Measurements from ENCODE around the gene SPATA31C1.

The SPATA31C1 gene

GRCh38 chr9:87884578-87885459 lies 32.9 kb upstream of the SPATA31C1 start:
- TF ChIP-seq POLR2AphosphoS5 (IDR thresholded peaks at IDR 0.05; ENCODE audit: low read depth, low read length) (no peak), SIN3A (IDR thresholded peaks at IDR 0.05; ENCODE audit: borderline replicate concordance, insufficient read depth, low read length) (no peak)

GRCh38 chr9:87885484-87886189 lies 32.1 kb upstream of the SPATA31C1 start:
- TF ChIP-seq TAF1 (IDR thresholded peaks at IDR 0.05; ENCODE audit: borderline replicate concordance, insufficient read depth, low read length) = no peak
- no peak for TF ChIP-seq POLR2AphosphoS5 (IDR thresholded peaks at IDR 0.05; ENCODE audit: low read depth, low read length)
- no peak for TF ChIP-seq FOXP2 (optimal IDR thresholded peaks at IDR 0.05; ENCODE audit: borderline replicate concordance, extremely low read depth, extremely low read length, insufficient read depth)
- TF ChIP-seq SIN3A (IDR thresholded peaks at IDR 0.05; ENCODE audit: borderline replicate concordance, insufficient read depth, low read length) = no peak
- no peak for TF ChIP-seq REST (IDR thresholded peaks at IDR 0.05; ENCODE audit: insufficient read depth in 1 of 2, low read depth in 2 of 2, low read length in 2 of 2)

GRCh38 chr9:87886210-87886932 lies 31.4 kb upstream of the SPATA31C1 start:
- no peak for TF ChIP-seq REST (IDR thresholded peaks at IDR 0.05; ENCODE audit: insufficient read depth in 1 of 2, low read depth in 2 of 2, low read length in 2 of 2)
- no peak for TF ChIP-seq SIN3A (IDR thresholded peaks at IDR 0.05; ENCODE audit: borderline replicate concordance, insufficient read depth, low read length)
- TF ChIP-seq TAF1 (IDR thresholded peaks at IDR 0.05; ENCODE audit: borderline replicate concordance, insufficient read depth, low read length) = no peak
- no peak for TF ChIP-seq POLR2AphosphoS5 (IDR thresholded peaks at IDR 0.05; ENCODE audit: low read depth, low read length)
- no peak for TF ChIP-seq FOXP2 (optimal IDR thresholded peaks at IDR 0.05; ENCODE audit: borderline replicate concordance, extremely low read depth, extremely low read length, insufficient read depth)

- TF ChIP-seq POLR2AphosphoS5 (IDR thresholded peaks at IDR 0.05; ENCODE audit: low read depth, low read length) (no peak), FOXP2 (optimal IDR thresholded peaks at IDR 0.05; ENCODE audit: borderline replicate concordance, extremely low read depth, extremely low read length, insufficient read depth) (no peak), TAF1 (IDR thresholded peaks at IDR 0.05; ENCODE audit: borderline replicate concordance, insufficient read depth, low read length) (no peak)
These were observed 30.7 kb upstream of the SPATA31C1 start for GRCh38 chr9:87886933-87887505.

- TF ChIP-seq SIN3A (IDR thresholded peaks at IDR 0.05; ENCODE audit: borderline replicate concordance, insufficient read depth, low read length) (no peak), FOXP2 (optimal IDR thresholded peaks at IDR 0.05; ENCODE audit: borderline replicate concordance, extremely low read depth, extremely low read length, insufficient read depth) (no peak), TAF1 (IDR thresholded peaks at IDR 0.05; ENCODE audit: borderline replicate concordance, insufficient read depth, low read length) (no peak), POLR2AphosphoS5 (IDR thresholded peaks at IDR 0.05; ENCODE audit: low read depth, low read length) (no peak)
These were observed 29.9 kb upstream of the SPATA31C1 start for GRCh38 chr9:87887661-87888480.

- TF ChIP-seq POLR2AphosphoS5 (IDR thresholded peaks at IDR 0.05; ENCODE audit: low read depth, low read length) (no peak), SIN3A (IDR thresholded peaks at IDR 0.05; ENCODE audit: borderline replicate concordance, insufficient read depth, low read length) (no peak), REST (IDR thresholded peaks at IDR 0.05; ENCODE audit: insufficient read depth in 1 of 2, low read depth in 2 of 2, low read length in 2 of 2) (no peak), FOXP2 (optimal IDR thresholded peaks at IDR 0.05; ENCODE audit: borderline replicate concordance, extremely low read depth, extremely low read length, insufficient read depth) (no peak), TAF1 (IDR thresholded peaks at IDR 0.05; ENCODE audit: borderline replicate concordance, insufficient read depth, low read length) (no peak)
These were observed 29.3 kb upstream of the SPATA31C1 start for GRCh38 chr9:87888501-87888900.

Data from PFSK-1 (cell line).